ENCODE results near the gene PPL.

Gene PPL

DNA sequence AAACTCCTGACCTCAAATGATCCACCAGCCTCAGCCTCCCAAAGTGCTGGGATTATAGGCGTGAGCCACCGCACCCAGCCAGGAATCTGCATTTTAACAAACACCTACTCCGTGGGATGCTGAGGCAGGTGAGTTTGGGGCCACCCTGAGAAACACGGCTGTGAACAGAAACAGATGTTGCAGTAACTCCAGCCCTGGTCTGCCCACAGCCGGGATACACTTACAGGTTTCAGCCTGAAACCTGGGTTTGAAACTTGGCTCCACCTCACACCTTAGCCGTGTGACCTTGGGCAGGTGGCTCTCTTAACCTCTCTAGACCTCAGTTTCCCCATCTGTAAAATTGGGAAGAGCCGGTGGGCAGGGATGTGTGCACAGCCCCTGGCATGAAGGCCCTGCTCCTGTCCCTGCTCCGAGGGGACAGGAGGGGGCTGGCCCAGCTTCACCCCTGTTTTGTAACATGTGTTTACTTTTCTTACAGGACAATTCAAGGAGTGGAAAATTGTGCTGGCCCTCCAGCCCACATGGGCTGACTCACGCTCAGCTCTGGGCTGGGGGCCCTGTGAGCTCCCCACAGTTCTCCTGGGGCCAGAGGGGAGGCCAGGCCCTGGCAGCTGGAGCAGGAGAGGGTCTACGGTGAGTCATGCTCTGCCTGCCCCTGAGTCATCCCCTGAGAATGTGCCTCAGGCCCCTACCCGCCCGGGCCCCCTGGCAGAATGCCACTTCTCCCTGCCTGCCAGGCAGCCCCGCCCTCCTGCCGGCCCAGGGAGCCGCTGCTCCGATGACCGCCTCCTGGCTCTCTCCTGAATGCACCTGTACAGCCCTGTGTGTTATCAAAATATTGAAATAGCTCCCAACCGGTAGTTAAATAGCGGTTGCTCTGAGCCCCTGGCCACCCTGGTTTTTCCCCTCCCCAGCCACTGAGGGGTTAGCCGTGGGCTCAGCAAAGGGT is 7.7 kb upstream of the PPL start (continued):
- peak; percentile 94 for TF ChIP-seq BCL11A (tag by site-specific recombination; IDR thresholded peaks at IDR 0.05; ENCODE audit: low read depth)
- TF ChIP-seq SCRT2 (tag by site-specific recombination; IDR thresholded peaks at IDR 0.05), result peak; percentile 63
- no peak for TF ChIP-seq REPIN1 (tag by site-specific recombination; IDR thresholded peaks at IDR 0.05; ENCODE audit: low read depth)
- TF ChIP-seq KLF9 (tag by site-specific recombination; IDR thresholded peaks at IDR 0.05; ENCODE audit: low read depth), result peak; percentile 92
- peak; percentile 87 for TF ChIP-seq OSR2 (tag by site-specific recombination; IDR thresholded peaks at IDR 0.05)
- TF ChIP-seq, protein P1, sequence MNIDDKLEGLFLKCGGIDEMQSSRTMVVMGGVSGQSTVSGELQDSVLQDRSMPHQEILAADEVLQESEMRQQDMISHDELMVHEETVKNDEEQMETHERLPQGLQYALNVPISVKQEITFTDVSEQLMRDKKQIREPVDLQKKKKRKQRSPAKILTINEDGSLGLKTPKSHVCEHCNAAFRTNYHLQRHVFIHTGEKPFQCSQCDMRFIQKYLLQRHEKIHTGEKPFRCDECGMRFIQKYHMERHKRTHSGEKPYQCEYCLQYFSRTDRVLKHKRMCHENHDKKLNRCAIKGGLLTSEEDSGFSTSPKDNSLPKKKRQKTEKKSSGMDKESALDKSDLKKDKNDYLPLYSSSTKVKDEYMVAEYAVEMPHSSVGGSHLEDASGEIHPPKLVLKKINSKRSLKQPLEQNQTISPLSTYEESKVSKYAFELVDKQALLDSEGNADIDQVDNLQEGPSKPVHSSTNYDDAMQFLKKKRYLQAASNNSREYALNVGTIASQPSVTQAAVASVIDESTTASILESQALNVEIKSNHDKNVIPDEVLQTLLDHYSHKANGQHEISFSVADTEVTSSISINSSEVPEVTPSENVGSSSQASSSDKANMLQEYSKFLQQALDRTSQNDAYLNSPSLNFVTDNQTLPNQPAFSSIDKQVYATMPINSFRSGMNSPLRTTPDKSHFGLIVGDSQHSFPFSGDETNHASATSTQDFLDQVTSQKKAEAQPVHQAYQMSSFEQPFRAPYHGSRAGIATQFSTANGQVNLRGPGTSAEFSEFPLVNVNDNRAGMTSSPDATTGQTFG (tag by site-specific recombination; IDR thresholded peaks at IDR 0.05; ENCODE audit: borderline replicate concordance), result no peak
- no peak for TF ChIP-seq ZNF776 (tag by site-specific recombination; IDR thresholded peaks at IDR 0.05; ENCODE audit: borderline replicate concordance)
- TF ChIP-seq ZNF548 (tag by site-specific recombination; IDR thresholded peaks at IDR 0.05), result no peak
- peak; percentile 96 for TF ChIP-seq ZNF184 (tag by site-specific recombination; IDR thresholded peaks at IDR 0.05)
- TF ChIP-seq GLIS2 (tag by site-specific recombination; IDR thresholded peaks at IDR 0.05), result peak; percentile 98
- no peak for TF ChIP-seq ZNF112 (tag by site-specific recombination; IDR thresholded peaks at IDR 0.05)
- TF ChIP-seq ZSCAN5A (tag by site-specific recombination; IDR thresholded peaks at IDR 0.05), result peak; percentile 66; the same call in 1 of the 2 replicates
- TF ChIP-seq ZNF266 (tag by site-specific recombination; IDR thresholded peaks at IDR 0.05; ENCODE audit: low read depth), result no peak
- no peak for TF ChIP-seq ZNF654 (tag by site-specific recombination; IDR thresholded peaks at IDR 0.05; ENCODE audit: low read depth)
- peak; percentile 96 for TF ChIP-seq IKZF3 (tag by site-specific recombination; IDR thresholded peaks at IDR 0.05)
- TF ChIP-seq ZNF292 (tag by site-specific recombination; IDR thresholded peaks at IDR 0.05; ENCODE audit: borderline replicate concordance, low read depth), result no peak
- no peak; the same call in 1 of the 2 replicates for TF ChIP-seq EGR2 (tag by site-specific recombination; IDR thresholded peaks at IDR 0.05; ENCODE audit: low read depth)
- TF ChIP-seq SP7 (tag by site-specific recombination; IDR thresholded peaks at IDR 0.05), result peak; percentile 99
- no peak for TF ChIP-seq ZNF19 (tag by site-specific recombination; IDR thresholded peaks at IDR 0.05; ENCODE audit: low read depth)
- TF ChIP-seq ZNF629 (tag by site-specific recombination; IDR thresholded peaks at IDR 0.05), result peak; percentile 97
- peak; percentile 53; the same call in 1 of the 2 replicates for TF ChIP-seq ZFP37 (tag by site-specific recombination; IDR thresholded peaks at IDR 0.05)
- no peak for TF ChIP-seq OVOL3 (tag by site-specific recombination; IDR thresholded peaks at IDR 0.05)
- TF ChIP-seq ZNF747 (tag by site-specific recombination; IDR thresholded peaks at IDR 0.05), result no peak
- no peak for TF ChIP-seq ZNF354C (tag by site-specific recombination; IDR thresholded peaks at IDR 0.05; ENCODE audit: borderline replicate concordance, low read depth)
- TF ChIP-seq, protein P2, sequence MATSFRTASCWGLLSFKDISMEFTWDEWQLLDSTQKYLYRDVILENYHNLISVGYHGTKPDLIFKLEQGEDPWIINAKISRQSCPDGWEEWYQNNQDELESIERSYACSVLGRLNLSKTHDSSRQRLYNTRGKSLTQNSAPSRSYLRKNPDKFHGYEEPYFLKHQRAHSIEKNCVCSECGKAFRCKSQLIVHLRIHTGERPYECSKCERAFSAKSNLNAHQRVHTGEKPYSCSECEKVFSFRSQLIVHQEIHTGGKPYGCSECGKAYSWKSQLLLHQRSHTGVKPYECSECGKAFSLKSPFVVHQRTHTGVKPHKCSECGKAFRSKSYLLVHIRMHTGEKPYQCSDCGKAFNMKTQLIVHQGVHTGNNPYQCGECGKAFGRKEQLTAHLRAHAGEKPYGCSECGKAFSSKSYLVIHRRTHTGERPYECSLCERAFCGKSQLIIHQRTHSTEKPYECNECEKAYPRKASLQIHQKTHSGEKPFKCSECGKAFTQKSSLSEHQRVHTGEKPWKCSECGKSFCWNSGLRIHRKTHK (tag by site-specific recombination; IDR thresholded peaks at IDR 0.05), result no peak
- TF ChIP-seq ZFP3 (tag by site-specific recombination; IDR thresholded peaks at IDR 0.05; ENCODE audit: low read depth), result no peak
- TF ChIP-seq ATF2 (tag by site-specific recombination; IDR thresholded peaks at IDR 0.05; ENCODE audit: low read depth), result peak; percentile 54; the same call in 1 of the 2 replicates
- TF ChIP-seq ZNF561 (tag by site-specific recombination; IDR thresholded peaks at IDR 0.05; ENCODE audit: borderline replicate concordance), result no peak
- TF ChIP-seq ZNF580 (tag by site-specific recombination; IDR thresholded peaks at IDR 0.05), result no peak
- peak; percentile 43; the same call in 1 of the 2 replicates for TF ChIP-seq ZSCAN30 (tag by site-specific recombination; IDR thresholded peaks at IDR 0.05)
- peak; percentile 69 for TF ChIP-seq ZNF335 (tag by site-specific recombination; conservative IDR thresholded peaks at IDR 0.05)
- peak; percentile 99 for TF ChIP-seq KLF10 (tag by site-specific recombination; IDR thresholded peaks at IDR 0.05)
- no peak for TF ChIP-seq ZNF23 (tag by site-specific recombination; IDR thresholded peaks at IDR 0.05; ENCODE audit: borderline replicate concordance)

Data from HEK293 (cell line).